ENCODE results near the gene URM1.

Gene URM1

DNA sequence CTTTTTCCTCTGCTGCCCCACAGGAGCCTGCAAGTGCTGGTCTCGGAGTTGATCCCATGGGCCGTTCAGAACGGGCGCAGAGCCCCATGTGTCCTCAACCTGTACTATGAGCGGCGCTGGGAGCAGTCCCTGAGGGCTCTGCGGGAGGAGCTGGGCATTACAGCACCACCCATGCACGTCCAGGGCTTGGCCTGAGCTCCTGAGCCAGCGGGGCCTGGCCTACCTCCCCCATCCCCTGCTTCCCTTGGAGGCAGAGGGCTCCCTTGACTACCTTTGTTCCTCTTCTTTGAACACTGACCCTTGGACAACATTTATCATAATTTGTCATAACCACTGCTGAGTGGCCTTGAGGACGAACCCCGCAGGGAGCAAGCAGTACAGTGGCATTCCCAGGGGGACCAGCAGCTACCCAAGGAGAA lies 37.7 kb upstream of the URM1 start:
- no peak overlapping the region for H3K4me3 ChIP-seq (ENCODE audit: low read depth, low read length)
- no peak overlapping the region for H3K9ac ChIP-seq (ENCODE audit: low read length)
- no peak overlapping the region for H2AK5ac ChIP-seq (ENCODE audit: low read length)
- H3K14ac ChIP-seq (ENCODE audit: low read length) = no peak overlapping the region
- no peaks in the 10 kb centered on the region for H3K79me2 ChIP-seq (ENCODE audit: control insufficient read depth, insufficient read depth, low read length, poor library complexity)
- H4K8ac ChIP-seq (ENCODE audit: low read depth, low read length) = no peak overlapping the region
- no peak overlapping the region for H2BK120ac ChIP-seq (ENCODE audit: insufficient read depth, low read length, poor library complexity)
- peaks cover 1% of the 10 kb centered on the region for H3K9me3 ChIP-seq (ENCODE audit: insufficient read depth, low read depth, low read length)
- H3K4me1 ChIP-seq (ENCODE audit: control insufficient read depth in 1 of 2, insufficient read depth in 2 of 2, low read length in 2 of 2) = no peaks in the 10 kb centered on the region
- H3K4me2 ChIP-seq (ENCODE audit: low read length) = no peak overlapping the region
- H4K12ac ChIP-seq (ENCODE audit: low read depth, low read length) = no peak overlapping the region
- H3K27me3 ChIP-seq (ENCODE audit: insufficient read depth, low read length) = no peaks in the 10 kb centered on the region
- H3K4ac ChIP-seq (ENCODE audit: low read depth, low read length) = no peak overlapping the region
- H3K23ac ChIP-seq (ENCODE audit: low read length) = no peak overlapping the region
- no peak overlapping the region for H3K18ac ChIP-seq (ENCODE audit: low read length)
- no peak overlapping the region for H3K27ac ChIP-seq (ENCODE audit: low read depth, low read length)
- no peaks in the 10 kb centered on the region for H3K79me1 ChIP-seq (ENCODE audit: low read length)
- H2BK5ac ChIP-seq (ENCODE audit: low read depth, low read length, poor library complexity) = no peak overlapping the region
- no peak overlapping the region for H4K91ac ChIP-seq (ENCODE audit: low read depth, low read length)
- no CpG with 5 or more reads among the region's 11 CpGs for WGBS (ENCODE audit: extremely low coverage, insufficient coverage, insufficient read length)
- no peak overlapping the region for H2BK12ac ChIP-seq (ENCODE audit: low read length)
- H2AFZ ChIP-seq (ENCODE audit: insufficient read depth, low read length, poor library complexity) = no peak overlapping the region
- DNase-seq = no peak
- H3K36me3 ChIP-seq (ENCODE audit: control insufficient read depth in 1 of 2, insufficient read depth in 2 of 2, low read length in 2 of 2) = peaks cover 18 to 33% of the 10 kb centered on the region in 2 experiments

DNA sequence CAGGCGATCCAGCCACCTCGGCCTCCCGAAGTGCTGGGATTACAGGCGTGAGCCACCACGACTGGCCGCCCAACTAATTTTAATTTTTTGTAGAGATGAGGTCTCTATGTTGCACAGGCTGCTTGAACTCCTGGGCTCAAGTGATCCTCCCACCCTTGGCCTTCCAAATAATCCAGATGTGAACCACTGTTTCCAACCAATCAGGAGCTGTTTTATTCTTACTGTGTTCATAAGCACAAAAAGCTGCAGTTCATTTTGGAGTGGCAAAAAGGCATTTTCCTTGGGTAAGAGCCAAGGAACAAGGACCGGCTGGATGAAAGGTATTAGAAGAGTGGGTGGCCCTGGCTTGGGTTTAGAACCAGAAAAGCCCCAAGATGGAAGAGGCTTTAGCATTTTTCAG lies 36.0 kb upstream of the URM1 start:
- WGBS (ENCODE audit: extremely low coverage, insufficient coverage, insufficient read length) = no CpG with 5 or more reads among the region's 7 CpGs
- no peak overlapping the region for H3K9ac ChIP-seq (ENCODE audit: low read length)
- no peak overlapping the region for H3K4me3 ChIP-seq (ENCODE audit: low read depth, low read length)
- H3K4me1 ChIP-seq (ENCODE audit: control insufficient read depth in 1 of 2, insufficient read depth in 2 of 2, low read length in 2 of 2) = peaks cover 0 to 4% of the 10 kb centered on the region in 2 experiments
- no peak overlapping the region for H3K23ac ChIP-seq (ENCODE audit: low read length)
- DNase-seq = no peak
- no peaks in the 10 kb centered on the region for H3K27me3 ChIP-seq (ENCODE audit: insufficient read depth, low read length)
- H3K36me3 ChIP-seq (ENCODE audit: control insufficient read depth in 1 of 2, insufficient read depth in 2 of 2, low read length in 2 of 2) = peaks cover 15 to 28% of the 10 kb centered on the region in 2 experiments
- H2AK5ac ChIP-seq (ENCODE audit: low read length) = no peak overlapping the region
- H3K9me3 ChIP-seq (ENCODE audit: insufficient read depth, low read depth, low read length) = peaks cover 1% of the 10 kb centered on the region
- peaks cover 2% of the 10 kb centered on the region for H3K79me2 ChIP-seq (ENCODE audit: control insufficient read depth, insufficient read depth, low read length, poor library complexity)
- H4K8ac ChIP-seq (ENCODE audit: low read depth, low read length) = no peak overlapping the region
- H2BK120ac ChIP-seq (ENCODE audit: insufficient read depth, low read length, poor library complexity) = no peak overlapping the region
- H3K14ac ChIP-seq (ENCODE audit: low read length) = no peak overlapping the region
- H3K18ac ChIP-seq (ENCODE audit: low read length) = no peak overlapping the region
- no peak overlapping the region for H2BK5ac ChIP-seq (ENCODE audit: low read depth, low read length, poor library complexity)
- no peak overlapping the region for H3K4me2 ChIP-seq (ENCODE audit: low read length)
- peaks cover 2% of the 10 kb centered on the region for H3K79me1 ChIP-seq (ENCODE audit: low read length)
- no peak overlapping the region for H2AFZ ChIP-seq (ENCODE audit: insufficient read depth, low read length, poor library complexity)
- H3K4ac ChIP-seq (ENCODE audit: low read depth, low read length) = no peak overlapping the region
- no peak overlapping the region for H4K12ac ChIP-seq (ENCODE audit: low read depth, low read length)
- H2BK12ac ChIP-seq (ENCODE audit: low read length) = no peak overlapping the region
- H4K91ac ChIP-seq (ENCODE audit: low read depth, low read length) = no peak overlapping the region
- H3K27ac ChIP-seq (ENCODE audit: low read depth, low read length) = no peak overlapping the region

DNA sequence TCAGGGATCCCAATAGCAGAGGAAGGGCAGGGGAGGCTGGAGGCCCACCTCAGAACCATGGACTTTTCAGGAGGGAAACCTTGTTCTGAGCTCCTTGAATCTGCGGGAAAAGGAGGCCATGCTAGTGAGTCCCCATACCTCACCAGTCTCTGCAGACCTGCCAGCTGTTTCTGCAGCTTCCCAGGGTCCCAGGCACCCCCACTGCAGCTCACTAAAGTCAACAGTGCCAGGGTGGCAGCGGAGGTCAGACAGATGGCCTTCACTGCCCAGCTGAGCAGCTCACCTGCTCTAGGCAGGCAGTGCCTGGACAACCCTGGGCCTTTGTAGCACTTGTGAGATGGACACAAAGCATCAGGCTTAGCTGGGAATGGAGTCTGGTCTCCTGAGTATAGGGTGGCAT lies 35.3 kb upstream of the URM1 start:
- no peak overlapping the region for H3K4me3 ChIP-seq (ENCODE audit: low read depth, low read length)
- no peak overlapping the region for H3K18ac ChIP-seq (ENCODE audit: low read length)
- H4K91ac ChIP-seq (ENCODE audit: low read depth, low read length) = no peak overlapping the region
- no peak overlapping the region for H4K12ac ChIP-seq (ENCODE audit: low read depth, low read length)
- no peak overlapping the region for H2AK5ac ChIP-seq (ENCODE audit: low read length)
- no peak overlapping the region for H3K4me2 ChIP-seq (ENCODE audit: low read length)
- no peak overlapping the region for H2BK12ac ChIP-seq (ENCODE audit: low read length)
- no peak overlapping the region for H3K14ac ChIP-seq (ENCODE audit: low read length)
- peaks cover 4% of the 10 kb centered on the region for H3K79me2 ChIP-seq (ENCODE audit: control insufficient read depth, insufficient read depth, low read length, poor library complexity)
- no peak overlapping the region for H3K23ac ChIP-seq (ENCODE audit: low read length)
- H2BK120ac ChIP-seq (ENCODE audit: insufficient read depth, low read length, poor library complexity) = no peak overlapping the region
- peaks cover 1% of the 10 kb centered on the region for H3K9me3 ChIP-seq (ENCODE audit: insufficient read depth, low read depth, low read length)
- no peak for DNase-seq
- H3K36me3 ChIP-seq (ENCODE audit: control insufficient read depth in 1 of 2, insufficient read depth in 2 of 2, low read length in 2 of 2) = peaks cover 15 to 28% of the 10 kb centered on the region in 2 experiments
- no CpG with 5 or more reads among the region's 2 CpGs for WGBS (ENCODE audit: extremely low coverage, insufficient coverage, insufficient read length)
- no peaks in the 10 kb centered on the region for H3K27me3 ChIP-seq (ENCODE audit: insufficient read depth, low read length)
- peaks cover 0 to 5% of the 10 kb centered on the region in 2 experiments for H3K4me1 ChIP-seq (ENCODE audit: control insufficient read depth in 1 of 2, insufficient read depth in 2 of 2, low read length in 2 of 2)
- H2BK5ac ChIP-seq (ENCODE audit: low read depth, low read length, poor library complexity) = no peak overlapping the region
- no peak overlapping the region for H2AFZ ChIP-seq (ENCODE audit: insufficient read depth, low read length, poor library complexity)
- H3K4ac ChIP-seq (ENCODE audit: low read depth, low read length) = no peak overlapping the region
- H4K8ac ChIP-seq (ENCODE audit: low read depth, low read length) = no peak overlapping the region
- peaks cover 6% of the 10 kb centered on the region for H3K79me1 ChIP-seq (ENCODE audit: low read length)
- no peak overlapping the region for H3K27ac ChIP-seq (ENCODE audit: low read depth, low read length)
- no peak overlapping the region for H3K9ac ChIP-seq (ENCODE audit: low read length)

DNA sequence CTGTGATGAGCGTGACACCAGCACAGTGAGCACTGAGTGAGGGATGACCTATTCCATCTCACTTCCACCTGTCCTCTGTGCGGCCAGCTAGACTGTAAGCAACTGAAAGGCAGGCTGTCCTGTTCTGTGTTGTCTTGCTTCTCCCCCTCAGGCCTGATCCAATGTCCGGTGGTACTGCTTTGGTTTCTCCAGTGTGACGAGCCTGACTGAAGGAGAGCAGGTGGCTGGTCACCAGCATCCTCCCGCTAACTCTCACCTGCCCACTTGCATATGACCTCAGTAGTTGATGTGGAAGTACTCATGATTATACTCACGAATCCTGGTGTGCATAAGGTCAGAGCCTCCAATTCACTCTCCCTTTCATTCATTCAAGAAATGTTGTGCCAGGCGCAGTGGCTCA lies 33.2 kb upstream of the URM1 start:
- H3K79me2 ChIP-seq (ENCODE audit: control insufficient read depth, insufficient read depth, low read length, poor library complexity) = peaks cover 4% of the 10 kb centered on the region
- H3K23ac ChIP-seq (ENCODE audit: low read length) = no peak overlapping the region
- H3K9ac ChIP-seq (ENCODE audit: low read length) = no peak overlapping the region
- no peak overlapping the region for H3K18ac ChIP-seq (ENCODE audit: low read length)
- no peak overlapping the region for H2BK12ac ChIP-seq (ENCODE audit: low read length)
- H3K27ac ChIP-seq (ENCODE audit: low read depth, low read length) = no peak overlapping the region
- no peak overlapping the region for H4K91ac ChIP-seq (ENCODE audit: low read depth, low read length)
- WGBS (ENCODE audit: extremely low coverage, insufficient coverage, insufficient read length) = no CpG with 5 or more reads among the region's 7 CpGs
- no peak overlapping the region for H2AK5ac ChIP-seq (ENCODE audit: low read length)
- H3K4me2 ChIP-seq (ENCODE audit: low read length) = no peak overlapping the region
- H3K36me3 ChIP-seq (ENCODE audit: control insufficient read depth in 1 of 2, insufficient read depth in 2 of 2, low read length in 2 of 2) = peaks cover 11 to 16% of the 10 kb centered on the region in 2 experiments
- H3K27me3 ChIP-seq (ENCODE audit: insufficient read depth, low read length) = no peaks in the 10 kb centered on the region
- no peak overlapping the region for H3K4ac ChIP-seq (ENCODE audit: low read depth, low read length)
- no peak overlapping the region for H3K14ac ChIP-seq (ENCODE audit: low read length)
- H3K9me3 ChIP-seq (ENCODE audit: insufficient read depth, low read depth, low read length) = no peaks in the 10 kb centered on the region
- H2BK120ac ChIP-seq (ENCODE audit: insufficient read depth, low read length, poor library complexity) = no peak overlapping the region
- H4K12ac ChIP-seq (ENCODE audit: low read depth, low read length) = no peak overlapping the region
- peaks cover 0 to 10% of the 10 kb centered on the region in 2 experiments for H3K4me1 ChIP-seq (ENCODE audit: control insufficient read depth in 1 of 2, insufficient read depth in 2 of 2, low read length in 2 of 2)
- no peak overlapping the region for H3K4me3 ChIP-seq (ENCODE audit: low read depth, low read length)
- no peak overlapping the region for H4K8ac ChIP-seq (ENCODE audit: low read depth, low read length)
- DNase-seq = no peak
- H2BK5ac ChIP-seq (ENCODE audit: low read depth, low read length, poor library complexity) = no peak overlapping the region
- no peak overlapping the region for H2AFZ ChIP-seq (ENCODE audit: insufficient read depth, low read length, poor library complexity)
- H3K79me1 ChIP-seq (ENCODE audit: low read length) = peaks cover 6% of the 10 kb centered on the region
